ENCODE measurements around the gene NEMP1.

NEMP1 gene

DNA sequence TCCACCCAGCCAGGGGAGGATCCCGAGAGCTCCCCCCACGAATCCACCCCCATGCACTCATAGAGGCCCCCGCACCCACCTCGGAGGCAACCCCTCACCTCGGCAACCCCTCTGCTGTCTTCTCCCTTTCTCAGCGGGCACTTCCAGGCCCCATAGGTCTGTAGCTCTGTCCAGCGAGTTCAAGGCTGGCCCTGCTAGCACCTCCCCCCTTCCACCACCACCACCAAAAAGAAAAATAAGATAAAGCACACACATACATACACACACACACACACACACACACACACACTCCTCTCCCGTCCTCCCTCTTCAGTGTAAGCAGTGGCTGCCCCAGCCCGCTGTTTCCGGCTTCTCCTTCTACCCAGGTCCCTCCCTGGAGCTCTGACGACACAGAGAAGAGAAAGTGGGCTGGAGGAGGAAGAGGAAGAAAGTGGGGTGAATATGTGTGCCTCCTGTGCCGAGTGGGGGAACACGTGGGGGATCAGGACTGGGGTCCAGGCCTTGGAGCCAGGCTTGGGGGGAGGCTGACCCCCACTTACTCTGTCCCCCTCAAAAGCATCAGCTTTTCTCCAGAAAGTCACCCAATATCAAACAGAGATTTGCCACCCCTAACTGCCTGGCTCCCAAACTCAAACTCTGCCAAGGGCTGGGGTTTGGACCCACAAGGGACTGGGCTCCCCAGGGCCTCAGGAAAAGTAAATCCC is 32.6 kb upstream of the NEMP1 start, which contains the start of gene STAT6:
Gene STAT6, minus strand, starts transcription at position 332 of the 704 bp plus-strand sequence. CDS start 3,084 bp downstream, outside the sequence.
- H3K27ac Mint-ChIP-seq = peak within 1 kb of the TSS; percentile 89
- no peaks in the 10 kb centered on the region for H3K27me3 Mint-ChIP-seq
- ATAC-seq = peak; percentile 82
- peaks cover 47% of the 10 kb centered on the region for H3K4me1 Mint-ChIP-seq
- H3K36me3 Mint-ChIP-seq = peaks cover 35% of the 10 kb centered on the region
- H3K4me3 Mint-ChIP-seq = peak within 1 kb of the TSS; percentile 88
- H3K9me3 Mint-ChIP-seq = no peaks in the 10 kb centered on the region

DNA sequence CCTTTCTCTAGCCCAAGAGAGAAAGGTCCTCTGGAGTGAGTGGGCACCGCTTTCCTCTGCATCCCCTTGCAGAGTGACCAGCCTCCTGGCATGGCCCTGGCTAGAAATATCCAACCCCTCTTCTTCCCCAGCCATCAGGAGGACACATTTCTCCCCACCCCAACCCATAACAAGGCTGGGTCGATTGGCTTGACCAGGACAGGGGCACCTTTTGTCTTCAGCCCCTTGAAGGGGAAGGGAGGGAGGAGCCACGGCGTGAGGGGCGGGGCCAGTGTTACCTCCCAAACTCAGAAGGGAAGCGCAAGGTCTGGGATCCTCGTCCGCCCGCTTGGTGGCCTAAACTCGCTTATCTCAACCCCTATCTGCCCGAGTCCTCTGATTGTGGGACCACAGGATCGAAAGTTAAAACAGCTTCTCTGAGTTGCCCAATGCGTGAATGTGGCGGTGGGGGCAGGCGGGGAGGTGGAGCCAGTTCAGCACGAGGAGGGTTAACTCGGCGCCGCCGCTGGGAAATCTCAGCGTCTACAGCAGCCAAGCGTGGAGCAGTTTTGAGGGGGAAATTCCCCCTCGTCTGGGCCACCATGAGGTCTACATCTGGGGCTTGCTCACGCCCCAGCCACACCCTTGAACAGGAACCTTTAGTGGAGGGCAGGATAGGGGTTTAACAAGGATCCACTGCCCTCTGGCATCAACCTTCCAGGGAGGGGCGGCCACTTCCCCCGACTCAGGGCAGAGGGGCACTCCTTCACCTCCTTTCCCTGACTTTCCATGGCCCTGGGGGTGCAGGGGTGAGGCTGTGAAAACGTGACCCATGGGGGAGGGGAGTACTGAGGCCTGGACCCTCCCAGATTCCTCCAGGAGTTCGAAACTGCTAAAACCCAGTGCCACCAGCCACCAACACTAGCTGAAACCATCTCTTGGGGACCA is 31.8 kb upstream of the NEMP1 start:
- no peaks in the 10 kb centered on the region for H3K27me3 Mint-ChIP-seq
- peak overlapping the region; percentile 88 for H3K4me3 Mint-ChIP-seq
- H3K4me1 Mint-ChIP-seq = peaks cover 52% of the 10 kb centered on the region
- H3K9me3 Mint-ChIP-seq = no peaks in the 10 kb centered on the region
- peaks cover 43% of the 10 kb centered on the region for H3K36me3 Mint-ChIP-seq
- H3K27ac Mint-ChIP-seq = peak overlapping the region; percentile 89
- ATAC-seq = peak; percentile 80

DNA sequence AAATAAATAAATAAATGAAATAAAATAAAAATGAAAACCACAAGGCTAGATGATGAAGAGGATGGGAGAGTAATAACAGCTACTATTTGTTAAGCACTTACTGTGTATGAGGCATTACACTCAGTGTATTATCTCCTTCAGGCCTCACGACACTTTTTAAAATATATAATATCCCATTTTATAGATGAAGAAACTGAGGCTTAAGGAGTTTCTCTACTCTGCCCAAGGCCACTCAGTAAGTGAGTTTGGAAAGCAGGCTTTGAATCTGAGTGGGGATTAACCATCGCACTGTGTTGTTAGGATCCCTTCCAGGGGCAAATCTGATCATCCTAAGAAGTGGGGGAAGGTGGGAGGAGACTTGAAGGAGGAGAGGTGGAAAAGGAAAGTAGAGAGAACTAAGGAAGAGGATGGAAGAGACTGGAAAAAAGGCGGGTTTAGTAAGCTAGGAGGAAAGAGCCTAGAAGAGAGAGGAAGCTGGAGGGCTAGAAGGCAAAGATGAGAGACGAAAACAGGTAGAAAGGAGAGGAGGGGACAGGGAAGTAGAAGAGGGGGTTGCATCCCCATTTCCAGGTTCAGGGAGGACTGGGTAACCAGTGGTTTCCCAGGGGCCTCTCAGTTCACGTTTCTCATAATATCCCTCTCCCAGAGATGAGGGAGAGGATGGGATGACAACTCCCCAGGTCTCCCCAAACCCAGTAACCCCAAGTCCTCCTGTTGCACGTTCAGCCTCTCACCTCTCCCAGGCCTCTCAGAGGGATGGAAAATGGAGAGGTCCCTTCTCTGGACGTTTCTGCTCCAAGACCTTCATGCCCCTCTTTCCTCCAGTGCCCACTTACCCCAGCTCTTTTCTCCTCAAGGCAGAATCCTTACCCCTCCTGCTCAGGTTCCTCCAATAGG is 30.9 kb upstream of the NEMP1 start:
- Mint-ChIP-seq H3K36me3 (peaks cover 52% of the 10 kb centered on the region), H3K4me1 (peaks cover 61% of the 10 kb centered on the region), H3K27me3 (no peaks in the 10 kb centered on the region)

DNA sequence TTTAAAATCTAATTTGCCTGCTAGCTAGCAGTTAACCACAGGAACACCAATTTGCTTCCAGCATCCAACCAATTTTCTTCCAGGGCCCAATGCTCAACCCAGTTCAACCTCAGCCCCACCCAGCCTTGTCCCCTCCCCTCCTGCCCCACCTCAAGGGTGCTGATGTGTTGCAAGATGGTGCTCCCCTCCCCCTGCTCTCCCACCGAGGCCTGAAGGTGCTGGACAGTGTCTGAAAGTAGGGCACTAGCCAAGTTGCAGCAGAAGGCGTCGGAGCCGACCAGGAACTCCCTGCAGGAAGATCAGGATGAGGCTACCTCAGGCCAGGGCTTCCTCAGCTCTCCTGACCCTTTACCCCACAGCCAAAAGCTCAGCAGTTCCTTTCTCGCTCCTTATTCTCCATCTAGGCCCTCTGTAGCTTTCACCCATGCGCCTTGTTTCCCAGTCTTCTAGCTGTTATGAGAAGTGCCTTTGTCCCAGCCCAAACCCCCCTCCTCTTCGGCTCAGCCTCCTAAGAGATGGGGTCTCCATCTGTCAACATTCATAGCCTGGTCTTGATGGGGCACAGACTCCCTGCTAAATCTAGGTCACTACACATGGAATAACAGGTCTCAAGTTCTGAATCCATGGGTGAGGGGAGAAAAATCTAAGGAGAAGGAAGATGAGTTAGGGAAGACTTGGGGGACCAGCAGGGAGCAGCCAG is 29.0 kb upstream of the NEMP1 start:
- ATAC-seq = no peak
- peak overlapping the region; percentile 68 for H3K4me3 Mint-ChIP-seq
- peaks cover 69% of the 10 kb centered on the region for H3K4me1 Mint-ChIP-seq
- H3K27ac Mint-ChIP-seq = peak overlapping the region; percentile 66
- H3K9me3 Mint-ChIP-seq = no peaks in the 10 kb centered on the region
- peaks cover 66% of the 10 kb centered on the region for H3K36me3 Mint-ChIP-seq
- no peaks in the 10 kb centered on the region for H3K27me3 Mint-ChIP-seq

More for the DNA sequence above, 30.9 kb upstream of the NEMP1 start:
- Mint-ChIP-seq H3K27ac (peak overlapping the region; percentile 89), H3K9me3 (no peaks in the 10 kb centered on the region), H3K4me3 (peak overlapping the region; percentile 88)
- ATAC-seq = no peak

DNA sequence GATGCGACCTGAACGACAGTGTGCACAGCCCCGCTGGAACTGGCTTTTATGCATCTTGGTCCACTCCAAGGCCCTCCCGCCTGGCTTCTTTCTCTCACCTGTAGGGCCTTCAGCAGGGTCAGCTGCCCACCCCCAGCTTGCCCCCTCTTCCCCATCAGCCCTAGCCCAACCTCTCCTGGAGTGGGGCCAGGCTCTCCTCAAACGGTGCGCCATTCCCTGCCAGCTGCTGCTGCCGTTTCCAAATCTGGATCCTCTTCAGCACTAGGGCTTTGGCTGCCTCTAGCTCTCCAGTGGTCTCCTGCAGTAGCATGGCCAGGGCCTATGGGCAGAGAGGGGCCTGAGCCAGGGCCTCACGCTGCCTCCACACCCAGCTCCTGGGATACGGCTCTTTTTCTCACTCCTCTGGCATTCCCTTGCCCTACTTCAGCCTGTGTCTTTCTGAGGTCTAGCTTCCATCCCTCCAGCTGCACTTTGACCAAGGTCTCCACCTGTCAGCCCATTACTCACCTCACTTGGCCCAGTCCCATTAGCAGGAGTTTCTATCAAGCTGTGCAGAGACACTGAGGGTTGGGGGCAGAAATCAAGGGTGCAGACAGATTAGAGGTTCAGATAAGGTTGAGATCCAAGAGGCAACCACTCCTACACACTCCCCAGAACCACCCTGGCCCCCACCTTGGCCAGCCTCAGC is 27.6 kb upstream of the NEMP1 start:
- H3K27ac Mint-ChIP-seq = peak overlapping the region; percentile 67
- no peaks in the 10 kb centered on the region for H3K27me3 Mint-ChIP-seq
- peaks cover 75% of the 10 kb centered on the region for H3K36me3 Mint-ChIP-seq
- peak overlapping the region; percentile 25 for H3K4me3 Mint-ChIP-seq
- H3K4me1 Mint-ChIP-seq = peaks cover 70% of the 10 kb centered on the region
- ATAC-seq = no peak
- H3K9me3 Mint-ChIP-seq = no peaks in the 10 kb centered on the region

DNA sequence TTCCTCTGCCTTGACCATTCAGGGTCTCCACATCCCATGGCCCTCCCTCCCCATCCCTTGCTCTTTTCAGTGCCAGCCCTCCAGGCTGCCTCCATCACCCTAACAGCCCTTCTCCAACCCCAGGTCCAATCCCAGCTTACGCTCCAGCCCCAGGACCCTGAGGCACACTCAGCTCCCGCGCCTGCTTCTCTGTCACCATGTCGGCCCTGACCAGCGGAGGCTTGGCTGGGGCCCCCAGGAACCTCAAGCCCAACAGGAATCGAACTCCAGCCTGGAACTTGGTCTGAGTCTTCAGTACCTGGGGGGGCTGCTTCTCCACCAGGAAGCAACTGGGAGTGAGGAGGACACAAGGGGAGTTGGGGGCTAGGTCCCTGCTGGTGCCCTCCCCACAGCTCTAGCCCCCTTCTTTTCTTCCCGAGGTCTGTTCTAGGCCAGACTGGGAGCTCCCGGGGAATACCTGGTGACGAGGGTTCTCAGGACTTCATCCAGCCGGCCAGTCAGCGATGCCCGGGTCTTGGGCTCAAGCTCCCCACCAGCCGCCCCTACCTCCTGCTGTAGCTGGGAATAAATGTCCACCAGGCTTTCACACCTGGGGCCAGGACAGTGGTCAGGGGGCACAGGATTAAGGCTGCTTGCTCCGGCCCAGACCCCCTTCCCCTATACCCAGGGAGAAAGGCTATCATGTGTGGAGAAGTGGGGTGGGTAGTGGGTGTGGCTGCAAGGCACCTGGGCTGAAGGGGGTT is 26.6 kb upstream of the NEMP1 start:
- H3K27ac Mint-ChIP-seq = peak overlapping the region; percentile 65
- H3K4me3 Mint-ChIP-seq = no peak overlapping the region
- H3K9me3 Mint-ChIP-seq = no peaks in the 10 kb centered on the region
- H3K27me3 Mint-ChIP-seq = no peaks in the 10 kb centered on the region
- H3K36me3 Mint-ChIP-seq = peaks cover 81% of the 10 kb centered on the region
- ATAC-seq = no peak
- H3K4me1 Mint-ChIP-seq = peaks cover 79% of the 10 kb centered on the region

DNA sequence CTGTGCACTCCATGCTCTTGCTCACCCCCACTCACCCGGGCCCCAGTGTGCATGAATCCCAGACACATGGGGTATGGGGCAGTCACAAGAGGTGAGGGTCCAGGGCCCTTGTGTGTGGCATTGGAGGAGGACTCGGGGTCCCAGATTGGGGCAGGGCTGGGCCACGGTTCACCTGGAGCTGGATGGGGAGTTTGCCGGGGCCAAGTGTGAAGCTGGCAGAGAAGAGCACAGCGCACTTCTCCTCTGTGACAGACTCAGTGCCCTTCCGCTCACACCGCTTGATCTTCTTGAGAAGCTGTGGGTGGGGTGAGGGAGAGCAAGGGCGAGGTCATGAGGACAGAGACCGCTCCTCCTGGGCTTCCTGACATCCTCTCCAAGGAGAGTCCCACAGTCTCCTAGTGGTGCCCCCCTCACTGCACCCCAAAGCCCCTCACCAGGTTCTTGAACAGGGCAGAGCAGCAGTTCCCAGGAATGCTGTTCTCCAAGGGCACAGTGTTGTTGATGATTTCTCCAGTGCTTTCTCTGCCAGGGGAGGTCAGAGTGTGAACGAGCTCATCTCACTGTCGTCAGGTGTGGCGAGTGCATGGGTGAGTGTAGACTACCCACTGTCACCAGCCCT is 25.8 kb upstream of the NEMP1 start:
- H3K4me3 Mint-ChIP-seq = no peak overlapping the region
- H3K27me3 Mint-ChIP-seq = no peaks in the 10 kb centered on the region
- no peaks in the 10 kb centered on the region for H3K9me3 Mint-ChIP-seq
- peak overlapping the region; percentile 65 for H3K27ac Mint-ChIP-seq
- peaks cover 79% of the 10 kb centered on the region for H3K4me1 Mint-ChIP-seq
- peaks cover 81% of the 10 kb centered on the region for H3K36me3 Mint-ChIP-seq
- no peak for ATAC-seq

DNA sequence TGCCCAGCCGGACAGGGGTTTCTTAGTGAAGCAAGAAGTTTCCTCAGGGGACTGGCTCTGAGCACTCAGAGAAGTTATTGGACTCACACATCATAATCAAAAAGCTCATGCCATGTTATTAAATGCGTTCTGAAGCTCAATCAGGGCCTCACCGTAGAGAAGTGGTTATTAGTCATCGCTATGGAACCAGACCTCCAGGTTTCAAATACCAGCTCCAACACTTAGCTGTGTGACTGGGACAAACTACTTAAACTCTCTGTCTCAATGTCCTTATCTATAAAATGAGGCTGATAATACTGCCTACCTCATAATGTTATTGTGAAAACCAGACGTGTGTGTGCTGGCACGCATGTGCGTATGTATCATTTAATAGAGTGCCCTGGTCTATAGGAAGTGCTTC is 25.3 kb upstream of the NEMP1 start:
- Mint-ChIP-seq H3K27ac (peak overlapping the region; percentile 65), H3K4me1 (peaks cover 80% of the 10 kb centered on the region), H3K9me3 (no peaks in the 10 kb centered on the region), H3K27me3 (no peaks in the 10 kb centered on the region), H3K4me3 (no peak overlapping the region), H3K36me3 (peaks cover 82% of the 10 kb centered on the region)
- no peak for ATAC-seq

DNA sequence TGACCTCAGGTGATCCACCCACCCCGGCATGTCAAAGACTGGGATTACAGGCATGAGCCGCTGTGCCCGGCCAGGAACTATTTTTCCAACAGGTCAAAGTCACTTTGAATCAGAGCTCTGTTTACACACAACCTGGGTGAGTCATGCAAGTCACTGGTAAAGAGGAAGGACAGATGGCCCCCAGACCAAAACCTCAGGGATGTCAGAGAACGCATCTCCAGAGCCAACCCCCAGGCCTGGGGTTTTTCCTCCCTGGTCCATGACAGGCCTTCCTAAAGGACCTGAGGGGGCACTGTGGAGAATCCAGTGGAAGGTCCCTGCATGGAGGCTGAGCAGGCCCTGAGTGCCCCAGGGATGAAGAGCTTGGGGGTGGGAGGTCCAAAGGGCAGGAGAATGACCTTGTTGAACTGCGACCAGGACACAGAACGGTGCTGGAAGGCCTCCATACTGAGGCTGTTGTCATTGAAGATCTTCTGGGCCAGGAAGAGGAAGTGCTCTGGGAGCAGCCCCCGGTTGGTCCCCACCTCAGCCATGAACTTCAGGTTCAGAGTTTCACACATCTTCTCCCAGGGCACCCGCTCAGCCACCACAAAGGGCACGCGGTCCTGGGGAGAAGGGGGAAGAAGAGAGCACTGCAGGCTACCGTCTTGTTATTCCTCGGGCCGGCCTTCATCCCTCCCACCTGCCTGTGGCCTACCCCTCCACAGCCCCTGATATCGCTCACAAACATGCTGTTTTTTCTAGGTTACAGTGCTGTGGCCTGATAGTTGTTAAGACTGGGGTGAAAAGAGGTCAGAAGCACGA is 23.5 kb upstream of the NEMP1 start:
- ATAC-seq = peak; percentile 61
- H3K36me3 Mint-ChIP-seq = peaks cover 84% of the 10 kb centered on the region
- no peak overlapping the region for H3K4me3 Mint-ChIP-seq
- peaks cover 73% of the 10 kb centered on the region for H3K4me1 Mint-ChIP-seq
- H3K9me3 Mint-ChIP-seq = no peaks in the 10 kb centered on the region
- H3K27ac Mint-ChIP-seq = peak overlapping the region; percentile 61
- no peaks in the 10 kb centered on the region for H3K27me3 Mint-ChIP-seq

DNA sequence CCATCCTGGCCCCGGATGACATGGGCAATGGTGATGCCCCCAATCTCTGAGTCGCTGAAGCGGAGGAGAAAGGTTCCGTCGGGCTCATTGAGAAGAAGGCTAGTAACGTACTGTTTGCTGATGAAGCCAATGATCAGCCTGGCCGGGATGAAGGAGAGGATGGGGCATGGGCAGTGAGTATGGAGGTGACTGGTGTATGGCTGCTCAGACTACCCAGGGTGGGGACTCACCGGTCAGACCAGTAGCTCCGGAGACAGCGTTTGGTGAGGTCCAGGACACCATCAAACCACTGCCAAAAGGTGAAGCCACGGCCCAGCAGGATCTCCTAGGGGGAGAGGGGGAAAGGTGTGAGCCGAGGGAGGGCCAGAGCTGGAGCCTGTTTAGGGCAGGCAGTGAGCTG is 21.2 kb upstream of the NEMP1 start:
- Mint-ChIP-seq H3K36me3 (peaks cover 72% of the 10 kb centered on the region), H3K27ac (peak overlapping the region; percentile 63), H3K9me3 (no peaks in the 10 kb centered on the region), H3K4me1 (peaks cover 77% of the 10 kb centered on the region), H3K27me3 (no peaks in the 10 kb centered on the region), H3K4me3 (no peak overlapping the region)
- ATAC-seq = no peak

DNA sequence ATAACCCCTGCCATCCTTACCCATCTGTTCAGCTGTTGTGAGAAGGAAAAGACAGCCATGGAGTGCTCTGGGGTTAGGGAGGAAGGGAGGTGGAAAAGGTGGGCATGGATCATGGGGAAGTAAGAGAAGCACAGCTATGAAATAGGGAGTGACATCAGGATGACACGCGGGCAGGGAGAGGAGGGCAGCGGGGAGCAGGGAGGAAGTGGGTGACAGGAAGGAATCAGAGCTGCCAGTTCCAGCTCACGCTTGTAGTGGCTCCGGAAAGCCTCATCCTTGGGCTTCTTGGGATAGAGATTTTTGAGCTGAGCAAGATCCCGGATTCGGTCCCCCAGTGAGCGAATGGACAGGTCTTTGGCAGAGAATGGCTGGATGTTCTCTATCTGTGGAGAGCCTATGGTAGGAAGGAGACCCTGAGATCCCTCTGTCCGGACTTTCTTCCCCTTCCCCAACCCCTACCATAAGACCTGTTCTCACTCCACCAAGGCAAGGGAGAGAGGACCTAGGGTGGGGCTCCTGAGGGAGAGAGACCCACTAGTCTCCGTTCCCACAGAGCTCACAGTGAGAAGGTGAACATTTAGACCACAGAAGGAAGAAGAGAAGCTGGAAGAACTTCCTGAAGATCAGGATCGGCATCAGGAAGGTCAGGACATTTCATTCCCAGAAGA is 20.6 kb upstream of the NEMP1 start:
- peaks cover 66% of the 10 kb centered on the region for H3K36me3 Mint-ChIP-seq
- H3K4me1 Mint-ChIP-seq = peaks cover 77% of the 10 kb centered on the region
- H3K9me3 Mint-ChIP-seq = no peaks in the 10 kb centered on the region
- H3K4me3 Mint-ChIP-seq = no peak overlapping the region
- peak overlapping the region; percentile 63 for H3K27ac Mint-ChIP-seq
- ATAC-seq = no peak
- H3K27me3 Mint-ChIP-seq = no peaks in the 10 kb centered on the region

DNA sequence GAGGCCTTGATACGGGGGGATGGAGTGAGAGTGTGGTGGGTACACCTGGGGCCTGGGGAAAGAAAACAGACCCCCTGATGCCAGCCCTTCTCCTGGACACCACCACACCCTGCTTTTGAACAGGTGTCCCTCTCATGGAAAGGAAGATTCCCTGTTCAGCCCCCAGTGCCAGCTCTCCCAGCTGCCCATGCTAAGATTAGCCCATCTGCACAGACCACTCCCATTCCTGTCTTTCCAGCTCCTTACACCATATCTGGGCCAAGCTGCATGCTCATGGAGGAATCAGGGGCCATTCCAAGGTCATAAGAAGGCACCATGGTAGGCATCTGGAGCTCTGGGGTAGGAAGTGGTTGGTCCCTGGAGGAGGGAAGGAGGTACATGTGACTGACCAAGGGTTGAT is 20.0 kb upstream of the NEMP1 start:
- Mint-ChIP-seq H3K4me1 (peaks cover 77% of the 10 kb centered on the region), H3K36me3 (peaks cover 63% of the 10 kb centered on the region), H3K27ac (peak overlapping the region; percentile 63), H3K4me3 (no peak overlapping the region), H3K27me3 (no peaks in the 10 kb centered on the region), H3K9me3 (no peaks in the 10 kb centered on the region)
- no peak for ATAC-seq
